Body of pancreas (tissue), 4 donors: ENCODE results near the gene COL4A5.
"Not testable (repeated sequence)": the region's sequence is repeated elsewhere in the genome, so short reads cannot be mapped to it uniquely, and the experiment has no call there.

Experiments used
- CTCF ChIP-seq, 7 experiments: fragments of 450-650 bp in 4 of 7; fragments of 200-600 bp in 3 of 7; sonication (generic) in 3 of 7; IDR thresholded peaks; one replicate each; pipeline ENCODE4 v1.5.1; 2016 to 2019; ENCODE audit warnings: antibody characterized with exemption in 7 of 7
- POLR2A ChIP-seq, 3 donors: fragments of 450-650 bp; IDR thresholded peaks; one replicate each; pipeline ENCODE4 v1.6.1; 2016; ENCODE audit warnings: antibody characterized with exemption in 3 of 3, mild to moderate bottlenecking in 2 of 3

- TF ChIP-seq CTCF, POLR2A (IDR thresholded peaks at IDR 0.05): not testable (repeated sequence)
Observed at GRCh38 chrX:108390976-108391717, 48.5 kb upstream of the COL4A5 start.
